Stimulated activated CD8-positive, alpha-beta memory T cell treated with anti-CD3 and anti-CD28 coated beads, Interleukin-2, amount 100 ng/mL, for 48 hours (primary cell): Measurements from ENCODE around the gene GRK7.
A peak's percentile ranks its signal among the peaks of the same experiment; 100 is the strongest.
"Not testable (repeated sequence)": the region's sequence is repeated elsewhere in the genome, so short reads cannot be mapped to it uniquely, and the experiment has no call there.

ENCODE experiments used
- DNase-seq, 2 donors: peaks; one replicate each; pipeline ENCODE4 v3.0.0-alpha.2; 2020; ENCODE audit warnings: low read depth in 2 of 2

Gene GRK7

GRCh38 chr3:141795741-141796080, 32.5 kb downstream of the GRK7 start:
- DNase-seq = no peak

- DNase-seq = peak; percentile 47 to 60
These were observed 33.1 kb downstream of the GRK7 start for GRCh38 chr3:141796081-141796888.

- peak in 1 of 2 donors; percentile 28 for DNase-seq
These were observed 33.9 kb downstream of the GRK7 start for GRCh38 chr3:141796889-141797781.

GRCh38 chr3:141797819-141798447, 34.7 kb downstream of the GRK7 start:
- DNase-seq = no peak

GRCh38 chr3:141798448-141798845, 35.2 kb downstream of the GRK7 start:
- DNase-seq = no peak

GRCh38 chr3:141802316-141803077, 39.3 kb downstream of the GRK7 start:
- no peak for DNase-seq

GRCh38 chr3:141803538-141803937, 40.3 kb downstream of the GRK7 start:
- DNase-seq = not testable (repeated sequence)

- DNase-seq = no peak
These were observed 41.2 kb downstream of the GRK7 start for GRCh38 chr3:141804447-141804777.

- DNase-seq = no peak
These were observed 41.8 kb downstream of the GRK7 start for GRCh38 chr3:141804778-141805639.

GRCh38 chr3:141807277-141808033, 44.2 kb downstream of the GRK7 start:
- DNase-seq = no peak

GRCh38 chr3:141808586-141808985, 45.4 kb downstream of the GRK7 start:
- DNase-seq = no peak

GRCh38 chr3:141810161-141810560, 47.0 kb downstream of the GRK7 start:
- DNase-seq = no peak

- DNase-seq = no peak
These were observed 48.1 kb downstream of the GRK7 start for GRCh38 chr3:141811348-141811747.

GRCh38 chr3:141812084-141812483, 48.9 kb downstream of the GRK7 start:
- no peak for DNase-seq

- no peak for DNase-seq
These were observed 49.4 kb downstream of the GRK7 start for GRCh38 chr3:141812586-141812985.
